ENCODE data around the gene GFPT2. TPM values are rescaled to one million over a fixed set of nuclear protein-coding genes. Genes with fewer than 3 reads are reported as not detected.
A peak's percentile ranks its signal among the peaks of the same experiment; 100 is the strongest.
"Not testable (repeated sequence)": the region's sequence is repeated elsewhere in the genome, so short reads cannot be mapped to it uniquely, and the experiment has no call there.

GFPT2 gene
- total and polyA plus RNA-seq, 5 donors: 2.3 to 25.6 (median 5.8) TPM

DNA sequence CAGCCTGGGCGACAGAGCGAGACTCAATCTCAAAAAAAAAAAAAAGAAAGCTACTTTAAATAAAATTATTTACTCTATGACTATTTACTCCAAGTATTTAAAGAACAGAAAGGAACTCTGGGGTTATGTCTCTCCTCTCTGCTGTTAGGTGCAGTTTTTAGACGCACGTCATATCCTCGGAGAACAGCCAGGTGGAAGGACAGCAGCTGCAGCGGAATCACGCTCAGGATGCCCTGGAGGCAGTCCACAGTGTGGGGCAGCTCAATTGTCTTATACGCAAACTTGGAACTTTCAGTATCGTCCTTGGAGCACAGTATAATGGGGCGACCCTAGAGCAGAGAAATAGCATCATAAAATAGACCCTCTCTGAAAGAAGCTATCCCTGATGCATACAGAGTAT is 50.9 kb downstream of the GFPT2 start:
- Histone ChIP-seq H3K4me3 (ENCODE audit: low read length) (no peak overlapping the region), H3K9me3 (ENCODE audit: control insufficient read depth, low read length) (no peaks in the 10 kb centered on the region), H3K4me1 (ENCODE audit: control insufficient read depth, insufficient read depth, low read length) (no peaks in the 10 kb centered on the region), H3K27me3 (ENCODE audit: control insufficient read depth, insufficient read depth) (no peaks in the 10 kb centered on the region), H3K27ac (ENCODE audit: low read length) (no peak overlapping the region)
- intact Hi-C loops (cut with DNase I): no loop called here
- WGBS: 92% methylated on average over 10 of the region's 10 CpGs
- ATAC-seq (no peak), DNase-seq (no peak)

DNA sequence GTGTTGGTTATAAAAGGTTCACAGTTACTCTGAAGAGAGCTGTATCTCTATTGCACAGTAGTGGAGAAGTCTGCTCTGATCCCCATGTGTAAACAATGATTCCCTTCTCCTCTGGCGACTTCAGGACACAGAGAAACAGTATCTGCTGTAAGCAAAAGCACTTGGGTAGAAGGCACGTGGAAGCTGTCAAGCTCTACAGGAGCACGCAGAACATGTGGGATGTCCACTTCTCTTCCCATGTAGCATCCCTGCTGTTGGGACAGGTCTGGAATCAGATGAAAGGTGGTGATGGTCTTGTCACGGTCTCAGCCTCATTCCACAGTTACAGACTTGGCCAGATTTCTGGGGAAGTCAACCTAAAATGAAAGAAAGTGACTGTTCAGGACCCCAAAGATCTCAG is 51.9 kb downstream of the GFPT2 start:
- Histone ChIP-seq H3K27ac (ENCODE audit: low read length) (no peak overlapping the region), H3K27me3 (ENCODE audit: control insufficient read depth, insufficient read depth) (no peaks in the 10 kb centered on the region), H3K9me3 (ENCODE audit: control insufficient read depth, low read length) (no peaks in the 10 kb centered on the region), H3K4me1 (ENCODE audit: control insufficient read depth, insufficient read depth, low read length) (no peaks in the 10 kb centered on the region), H3K4me3 (ENCODE audit: low read length) (no peak overlapping the region)
- ATAC-seq (no peak), DNase-seq (no peak)
- WGBS: 71% methylated on average over 4 of the region's 4 CpGs
- intact Hi-C loops (cut with DNase I): no loop called here

DNA sequence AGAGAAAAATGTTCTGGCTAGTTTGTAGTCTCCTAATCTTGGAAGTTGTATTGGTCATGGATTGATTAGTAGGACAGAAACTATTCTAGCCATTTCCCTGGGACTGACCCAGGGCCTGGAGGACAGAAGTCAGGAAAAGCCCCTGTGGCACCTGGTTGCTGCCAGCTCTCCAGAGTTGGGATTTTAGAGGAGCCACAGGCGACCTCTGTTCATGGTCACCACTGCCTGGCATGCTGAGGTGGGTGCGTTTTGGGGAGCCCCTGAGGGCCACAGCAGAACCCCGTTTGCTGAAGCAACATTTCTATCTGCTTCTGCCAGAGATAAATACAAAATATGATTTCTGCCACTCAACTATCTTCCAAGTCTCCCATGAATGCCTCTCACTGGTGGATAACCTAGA is 53.6 kb downstream of the GFPT2 start:
- Histone ChIP-seq H3K4me3 (ENCODE audit: low read length) (no peak overlapping the region), H3K27me3 (ENCODE audit: control insufficient read depth, insufficient read depth) (no peaks in the 10 kb centered on the region), H3K4me1 (ENCODE audit: control insufficient read depth, insufficient read depth, low read length) (no peaks in the 10 kb centered on the region), H3K27ac (ENCODE audit: low read length) (no peak overlapping the region), H3K9me3 (ENCODE audit: control insufficient read depth, low read length) (no peaks in the 10 kb centered on the region)
- intact Hi-C loops (cut with DNase I): loop anchor here in 1 of 4 donors (10.0 kb wide), 1 partner anchor 175 kb away; no protein-coding TSS in a partner anchor
- ATAC-seq (no peak), DNase-seq (no peak)
- WGBS: 85% methylated on average over 3 of the region's 3 CpGs

DNA sequence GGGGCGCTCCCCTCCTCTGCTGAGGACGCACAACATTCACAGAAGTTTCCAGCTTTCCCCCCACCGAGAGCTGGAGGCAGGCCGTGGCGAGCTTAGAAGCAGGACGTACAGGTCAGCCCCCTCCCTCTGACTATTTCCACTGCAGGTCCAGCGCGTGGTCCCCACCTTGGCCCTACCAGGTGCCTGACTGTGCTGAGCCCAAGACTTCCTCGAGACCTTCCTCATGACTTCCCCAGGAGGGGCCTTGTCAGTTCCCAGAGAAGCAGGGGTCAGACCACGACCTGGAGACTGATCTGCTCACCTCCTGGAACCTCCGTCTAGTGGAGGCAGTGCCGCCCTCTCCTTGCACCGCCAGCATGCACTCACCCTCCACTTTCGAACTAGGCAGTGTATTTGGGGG is 54.1 kb downstream of the GFPT2 start:
- not testable (repeated sequence) for H3K4me1 ChIP-seq (ENCODE audit: control insufficient read depth, insufficient read depth, low read length); H3K4me3 ChIP-seq (ENCODE audit: low read length); DNase-seq; H3K27ac ChIP-seq (ENCODE audit: low read length); H3K9me3 ChIP-seq (ENCODE audit: control insufficient read depth, low read length); ATAC-seq; H3K27me3 ChIP-seq (ENCODE audit: control insufficient read depth, insufficient read depth)
- intact Hi-C loops (cut with DNase I): loop anchor here in 1 of 4 donors (10.0 kb wide), 1 partner anchor 176 kb away; no protein-coding TSS in a partner anchor
- 84% methylated on average over 14 of the region's 14 CpGs for WGBS

DNA sequence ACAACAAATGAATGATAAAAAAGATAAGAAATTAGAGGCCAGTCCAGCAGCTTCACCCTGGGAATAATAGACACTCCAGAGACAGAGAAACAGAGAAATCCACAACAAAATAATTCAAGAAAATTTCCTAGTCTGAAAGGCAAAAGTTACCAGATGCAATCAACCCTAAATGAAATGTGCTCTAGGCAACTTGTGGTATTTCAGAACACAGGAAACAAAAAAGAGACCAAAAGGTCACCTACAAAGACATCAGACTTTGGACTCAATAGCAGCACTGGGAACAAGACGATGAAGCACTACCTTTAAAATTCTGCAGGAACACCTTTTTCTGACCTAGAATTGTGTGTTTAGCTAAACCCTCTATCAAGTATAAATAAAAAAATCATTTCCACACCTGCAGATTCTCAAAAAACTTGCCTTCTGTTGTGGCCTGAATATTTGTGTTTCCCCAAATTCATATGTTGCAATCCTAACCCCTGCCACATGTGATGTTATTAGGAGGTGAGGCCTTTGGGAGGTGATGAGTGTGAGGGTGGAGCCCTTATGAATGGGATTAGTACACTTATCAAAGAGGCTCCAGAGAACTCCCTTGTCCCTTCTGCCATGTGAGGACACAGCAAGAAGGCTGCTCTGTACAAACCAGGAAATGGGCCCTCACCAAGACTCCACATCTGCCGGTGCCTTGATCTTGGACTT is 55.4 kb downstream of the GFPT2 start:
- intact Hi-C loops (cut with DNase I): loop anchor here in 1 of 4 donors (10.0 kb wide), 1 partner anchor 177 kb away; no protein-coding TSS in a partner anchor
- H3K4me3 ChIP-seq (ENCODE audit: low read length): no peak overlapping the region
- DNase-seq (no peak), ATAC-seq (no peak)
- H3K27ac ChIP-seq (ENCODE audit: low read length): no peak overlapping the region
- WGBS: 93% methylated on average over 2 of the region's 2 CpGs
- H3K4me1 ChIP-seq (ENCODE audit: control insufficient read depth, insufficient read depth, low read length): no peaks in the 10 kb centered on the region
- no peaks in the 10 kb centered on the region for H3K9me3 ChIP-seq (ENCODE audit: control insufficient read depth, low read length)
- no peaks in the 10 kb centered on the region for H3K27me3 ChIP-seq (ENCODE audit: control insufficient read depth, insufficient read depth)

DNA sequence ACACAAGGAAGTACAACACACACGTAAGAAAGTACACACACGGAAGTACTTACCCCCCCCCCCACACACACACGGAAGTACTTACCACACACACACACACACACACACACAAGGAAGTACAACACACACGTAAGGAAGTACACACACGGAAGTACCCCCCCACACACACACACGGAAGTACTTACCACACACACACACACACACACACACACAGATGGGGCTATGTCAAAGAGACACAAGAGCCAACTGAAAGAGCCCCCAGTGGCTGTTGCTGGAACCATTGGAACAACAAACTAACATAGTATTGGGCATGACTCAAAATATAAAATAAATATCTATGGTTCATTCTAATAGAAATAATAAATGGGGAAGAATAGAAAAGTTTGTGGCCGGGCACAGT is 56.4 kb downstream of the GFPT2 start:
- Histone ChIP-seq H3K4me3 (ENCODE audit: low read length) (no peak overlapping the region), H3K4me1 (ENCODE audit: control insufficient read depth, insufficient read depth, low read length) (no peaks in the 10 kb centered on the region), H3K27ac (ENCODE audit: low read length) (no peak overlapping the region), H3K27me3 (ENCODE audit: control insufficient read depth, insufficient read depth) (no peaks in the 10 kb centered on the region), H3K9me3 (ENCODE audit: control insufficient read depth, low read length) (no peaks in the 10 kb centered on the region)
- 51% methylated on average over 7 of the region's 7 CpGs for WGBS
- ATAC-seq (no peak), DNase-seq (no peak)
- intact Hi-C loops (cut with DNase I): loop anchor here in 1 of 4 donors (10.0 kb wide), 1 partner anchor 178 kb away; no protein-coding TSS in a partner anchor

DNA sequence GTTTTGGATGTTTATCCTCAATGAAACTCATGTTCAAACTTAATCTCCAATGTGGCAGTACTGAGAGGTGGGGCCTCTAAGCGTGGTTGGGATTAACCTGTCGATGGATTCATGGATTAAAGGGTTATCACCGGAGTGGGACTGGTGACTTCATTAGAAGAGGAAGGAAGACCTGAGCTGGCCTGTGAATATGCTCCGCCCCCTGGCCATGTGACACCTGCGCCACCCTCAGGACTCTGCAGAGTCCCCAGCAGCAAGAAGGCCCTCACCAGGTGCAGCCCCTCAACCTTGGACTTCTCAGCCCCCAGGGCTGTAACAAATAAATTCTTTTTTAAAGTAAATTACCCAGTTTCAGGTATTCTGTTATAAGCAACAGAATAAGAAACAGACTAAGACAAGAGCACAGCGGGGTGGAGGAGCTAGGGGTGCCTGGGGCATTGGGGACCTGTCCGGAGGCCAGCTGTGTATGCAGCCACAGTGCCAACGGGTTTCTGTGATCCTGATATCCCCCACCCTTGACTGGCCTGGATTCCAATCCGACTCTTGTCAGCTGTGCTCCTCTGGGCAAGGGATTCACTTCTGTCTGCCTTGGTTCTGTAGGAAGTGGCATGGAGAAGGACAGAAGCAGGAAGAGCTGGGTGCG is 58.1 kb downstream of the GFPT2 start:
- Histone ChIP-seq H3K9me3 (ENCODE audit: control insufficient read depth, low read length) (no peaks in the 10 kb centered on the region), H3K27me3 (ENCODE audit: control insufficient read depth, insufficient read depth) (no peaks in the 10 kb centered on the region), H3K4me3 (ENCODE audit: low read length) (no peak overlapping the region), H3K27ac (ENCODE audit: low read length) (no peak overlapping the region), H3K4me1 (ENCODE audit: control insufficient read depth, insufficient read depth, low read length) (peaks cover 2% of the 10 kb centered on the region)
- intact Hi-C loops (cut with DNase I): loop anchor here in 3 of 4 donors (5.0 to 10.0 kb wide), 3 partner anchors 177 to 372 kb away; no protein-coding TSS in a partner anchor
- WGBS: 89% methylated on average over 10 of the region's 10 CpGs
- DNase-seq (no peak), ATAC-seq (no peak)

DNA sequence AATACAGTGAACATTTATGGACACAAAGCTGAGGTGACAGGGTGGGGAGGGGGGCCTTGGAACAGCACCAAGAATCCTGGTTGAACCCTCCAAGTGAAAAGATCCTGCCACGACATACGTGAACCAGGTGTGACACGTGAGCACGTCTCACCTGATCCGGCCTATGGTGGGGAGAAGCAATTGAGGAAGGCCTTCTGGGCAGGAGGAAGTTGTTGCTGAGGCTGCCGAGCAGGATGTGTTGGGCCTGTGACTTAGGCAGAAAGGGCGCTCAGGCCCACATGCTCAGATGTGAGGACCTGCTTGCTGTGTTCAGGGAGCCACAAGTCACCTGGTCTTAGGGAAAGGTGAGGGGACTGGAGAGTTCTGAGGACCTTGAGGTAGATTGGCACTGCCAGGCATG is 58.7 kb downstream of the GFPT2 start:
- no peaks in the 10 kb centered on the region for H3K27me3 ChIP-seq (ENCODE audit: control insufficient read depth, insufficient read depth)
- no peaks in the 10 kb centered on the region for H3K9me3 ChIP-seq (ENCODE audit: control insufficient read depth, low read length)
- intact Hi-C loops (cut with DNase I): loop anchor here in 3 of 4 donors (5.0 to 10.0 kb wide), 3 partner anchors 178 to 373 kb away; no protein-coding TSS in a partner anchor
- H3K4me1 ChIP-seq (ENCODE audit: control insufficient read depth, insufficient read depth, low read length): peaks cover 2% of the 10 kb centered on the region
- no peak for ATAC-seq
- 82% methylated on average over 7 of the region's 7 CpGs for WGBS
- no peak overlapping the region for H3K27ac ChIP-seq (ENCODE audit: low read length)
- DNase-seq: no peak
- no peak overlapping the region for H3K4me3 ChIP-seq (ENCODE audit: low read length)

DNA sequence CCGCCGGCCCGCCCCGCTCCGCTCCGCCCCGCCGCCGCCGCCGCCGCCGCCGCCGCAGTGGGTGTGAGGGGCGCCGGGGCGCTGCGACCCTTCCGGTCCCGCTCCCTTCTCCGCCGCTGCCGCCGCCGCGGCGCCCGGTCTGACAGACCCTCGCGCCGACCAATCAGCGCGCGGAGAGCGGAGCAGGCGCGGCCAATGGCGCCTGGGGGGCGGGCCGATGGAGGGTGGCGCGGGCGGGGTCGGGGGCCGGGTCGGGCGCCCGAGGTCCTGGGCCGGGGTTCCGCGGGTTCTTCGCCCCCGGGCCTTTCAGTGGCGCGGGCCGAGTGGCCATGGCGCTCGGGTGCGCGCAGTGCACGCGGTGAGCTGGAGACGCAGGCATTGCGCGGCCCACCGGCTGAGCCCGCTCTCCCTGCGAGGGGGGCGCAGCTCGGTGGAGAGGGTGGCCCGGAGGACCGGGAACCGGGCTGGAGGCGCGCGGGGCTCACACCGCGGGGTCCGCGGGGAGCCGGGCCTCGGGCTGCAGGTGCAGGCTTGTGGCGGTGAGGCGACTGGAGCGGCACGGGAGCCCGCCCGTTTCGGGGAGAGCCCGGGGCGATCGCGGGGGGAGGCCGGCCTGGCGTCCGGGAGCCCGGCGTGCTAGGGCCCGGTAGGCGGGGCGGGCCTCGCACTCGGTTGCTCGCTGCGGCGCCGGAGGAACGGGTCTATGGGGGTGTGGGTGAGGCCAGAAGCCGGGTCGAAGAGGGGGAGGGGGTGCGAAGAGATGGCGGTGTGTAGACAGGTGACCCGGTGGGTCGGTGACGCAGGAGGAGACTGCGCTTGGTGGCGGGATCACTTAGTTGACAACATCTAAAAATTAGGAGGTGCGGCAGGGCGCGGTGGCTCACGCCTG is 60.9 kb downstream of the GFPT2 start, which contains the start of gene MAPK9:
Gene MAPK9 (minus strand): TSS at position 141 of the 889 bp plus-strand sequence. CDS start 11,522 bp downstream, outside the sequence.
- DNase-seq: peak; percentile 86 to 95 (median 94)
- under 1% methylated on average over 121 of the region's 122 CpGs for WGBS

DNA sequence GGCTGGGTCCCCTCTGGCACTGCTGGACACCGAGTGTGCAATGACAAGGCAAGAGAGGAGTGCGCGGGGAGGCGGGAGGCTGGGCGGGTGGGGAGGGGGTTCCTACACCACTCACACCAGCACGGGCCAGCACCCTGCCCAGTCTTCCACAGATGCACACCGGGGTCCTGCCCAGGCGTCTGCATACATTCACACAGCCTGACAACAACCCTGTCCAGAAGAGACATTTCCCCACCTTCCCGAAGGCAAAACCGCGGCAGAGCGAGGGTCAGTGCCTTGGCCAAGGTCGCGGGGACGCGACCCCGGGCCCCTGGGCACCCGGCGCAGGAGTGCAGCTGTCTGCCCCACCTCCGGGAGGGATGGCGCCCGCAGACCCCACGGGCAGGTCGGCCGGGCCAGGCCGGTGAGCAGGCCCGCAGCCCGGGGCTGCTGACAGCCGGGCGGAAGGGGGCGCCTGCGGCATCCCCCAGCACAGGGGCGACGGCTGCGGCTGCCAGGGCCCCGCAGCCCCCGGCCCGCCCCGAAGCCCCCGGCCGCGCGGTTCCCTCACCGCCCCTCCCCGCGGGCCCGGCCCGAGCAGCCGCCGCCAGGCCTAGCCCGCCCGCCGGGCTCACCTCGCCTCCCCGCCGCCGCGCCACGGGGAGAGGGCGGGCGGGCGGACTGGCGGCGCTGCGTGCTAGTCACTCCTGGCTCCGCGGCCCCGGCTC is 61.7 kb downstream of the GFPT2 start:
- intact Hi-C loops (cut with DNase I): loop anchor here in 3 of 4 donors (5.0 to 10.0 kb wide), 3 partner anchors 181 to 376 kb away; no protein-coding TSS in a partner anchor
- ATAC-seq: peak; percentile 2 to 6
- Histone ChIP-seq H3K9me3 (ENCODE audit: control insufficient read depth, low read length) (no peaks in the 10 kb centered on the region), H3K27ac (ENCODE audit: low read length) (no peak overlapping the region), H3K27me3 (ENCODE audit: control insufficient read depth, insufficient read depth) (no peaks in the 10 kb centered on the region), H3K4me3 (ENCODE audit: low read length) (peak overlapping the region; percentile 92), H3K4me1 (ENCODE audit: control insufficient read depth, insufficient read depth, low read length) (peaks cover 2% of the 10 kb centered on the region)
- peak; percentile 34 to 61 (median 56) for DNase-seq
- WGBS: 1% methylated on average over 61 of the region's 68 CpGs

More for the DNA sequence above, 60.9 kb downstream of the GFPT2 start, which contains the start of gene MAPK9:
- H3K27me3 ChIP-seq (ENCODE audit: control insufficient read depth, insufficient read depth): no peaks in the 10 kb centered on the region
- ATAC-seq: peak; percentile 93 to 94
- H3K4me3 ChIP-seq (ENCODE audit: low read length): peak within 1 kb of the TSS; percentile 92
- intact Hi-C loops (cut with DNase I): loop anchor here (2.0 to 10.0 kb wide), 4 partner anchors 177 to 375 kb away; no protein-coding TSS in a partner anchor
- H3K27ac ChIP-seq (ENCODE audit: low read length): peak within 1 kb of the TSS; percentile 93
- no peaks in the 10 kb centered on the region for H3K9me3 ChIP-seq (ENCODE audit: control insufficient read depth, low read length)
- peaks cover 2% of the 10 kb centered on the region for H3K4me1 ChIP-seq (ENCODE audit: control insufficient read depth, insufficient read depth, low read length)

All from right cardiac atrium (tissue), 5 donors.